ENCODE data around the gene KRT75. TPM values are rescaled to one million over a fixed set of nuclear protein-coding genes. Genes with fewer than 3 reads are reported as not detected.
A peak's percentile ranks its signal among the peaks of the same experiment; 100 is the strongest.

Gene KRT75
- total and polyA plus RNA-seq, 12 donors = not detected

GRCh38 chr12:52423035-52423434 lies 11.1 kb downstream of the KRT75 start:
- intact Hi-C loops (cut with DNase I) = no loop called here
- 62 to 78% (median 69%) methylated on average over 6 of the region's 6 CpGs for WGBS, 4 donors
- no peak overlapping the region for H3K4me3 ChIP-seq

GRCh38 chr12:52419656-52420055 lies 14.5 kb downstream of the KRT75 start:
- no peak overlapping the region for H3K4me3 ChIP-seq
- H3K27me3 ChIP-seq = no peaks in the 10 kb centered on the region
- H3K4me1 ChIP-seq (replicated peaks in 1 of 2) = no peaks in the 10 kb centered on the region
- no peaks in the 10 kb centered on the region for H3K9me3 ChIP-seq (replicated peaks in 1 of 3)
- DNase-seq = no peak
- WGBS, 4 donors = 55 to 95% (median 66%) methylated on average over 1 of the region's 1 CpG
- no peak overlapping the region for H3K27ac ChIP-seq
- intact Hi-C loops (cut with DNase I) = no loop called here
- TF ChIP-seq POLR2A (IDR thresholded peaks at IDR 0.05) (no peak), CTCF (IDR thresholded peaks at IDR 0.05) (no peak)
- H3K36me3 ChIP-seq (replicated peaks in 1 of 2) = no peaks in the 10 kb centered on the region

More at GRCh38 chr12:52423035-52423434, 11.1 kb downstream of the KRT75 start:
- peak in 4 of 7 donors; percentile 10 to 56 (median 17) for DNase-seq
- Histone ChIP-seq H3K27ac (peak overlapping the region in 2 of 5 donors; percentile 74 to 77), H3K36me3 (replicated peaks in 1 of 2) (no peaks in the 10 kb centered on the region), H3K9me3 (replicated peaks in 1 of 3) (no peaks in the 10 kb centered on the region), H3K27me3 (no peaks in the 10 kb centered on the region), H3K4me1 (replicated peaks in 1 of 2) (no peaks in the 10 kb centered on the region)
- TF ChIP-seq POLR2A (IDR thresholded peaks at IDR 0.05) = no peak
- TF ChIP-seq CTCF (IDR thresholded peaks at IDR 0.05) = no peak

- DNase-seq = no peak
- TF ChIP-seq CTCF (IDR thresholded peaks at IDR 0.05) (no peak), POLR2A (IDR thresholded peaks at IDR 0.05) (no peak)
- intact Hi-C loops (cut with DNase I) = no loop called here
- Histone ChIP-seq H3K27me3 (no peaks in the 10 kb centered on the region), H3K27ac (no peak overlapping the region), H3K4me3 (no peak overlapping the region), H3K4me1 (replicated peaks in 1 of 2) (no peaks in the 10 kb centered on the region), H3K9me3 (replicated peaks in 1 of 3) (no peaks in the 10 kb centered on the region), H3K36me3 (replicated peaks in 1 of 2) (no peaks in the 10 kb centered on the region)
- WGBS, 4 donors = 71 to 94% (median 91%) methylated on average over 3 to 4 of the region's 4 CpGs
Observed at GRCh38 chr12:52418576-52419110, 15.5 kb downstream of the KRT75 start.

GRCh38 chr12:52417740-52418139 lies 16.4 kb downstream of the KRT75 start:
- intact Hi-C loops (cut with DNase I) = no loop called here
- H3K4me1 ChIP-seq (replicated peaks in 1 of 2) = no peaks in the 10 kb centered on the region
- H3K36me3 ChIP-seq (replicated peaks in 1 of 2) = no peaks in the 10 kb centered on the region
- H3K9me3 ChIP-seq (replicated peaks in 1 of 3) = no peaks in the 10 kb centered on the region
- DNase-seq = no peak
- 68 to 82% (median 80%) methylated on average over 2 of the region's 2 CpGs for WGBS, 4 donors
- no peak overlapping the region for H3K4me3 ChIP-seq
- no peaks in the 10 kb centered on the region for H3K27me3 ChIP-seq
- peak overlapping the region in 2 of 5 donors; percentile 55 to 63 for H3K27ac ChIP-seq
- TF ChIP-seq POLR2A (IDR thresholded peaks at IDR 0.05) (no peak), CTCF (IDR thresholded peaks at IDR 0.05) (no peak)

All from adrenal gland (tissue), 12 donors.